Measurements from ENCODE around the gene SPPL2B. TPM values are rescaled to one million over a fixed set of nuclear protein-coding genes. Genes with fewer than 3 reads are reported as not detected.
A peak's percentile ranks its signal among the peaks of the same experiment; 100 is the strongest.
"Not testable (repeated sequence)": the region's sequence is repeated elsewhere in the genome, so short reads cannot be mapped to it uniquely, and the experiment has no call there.

The SPPL2B gene, protein sequence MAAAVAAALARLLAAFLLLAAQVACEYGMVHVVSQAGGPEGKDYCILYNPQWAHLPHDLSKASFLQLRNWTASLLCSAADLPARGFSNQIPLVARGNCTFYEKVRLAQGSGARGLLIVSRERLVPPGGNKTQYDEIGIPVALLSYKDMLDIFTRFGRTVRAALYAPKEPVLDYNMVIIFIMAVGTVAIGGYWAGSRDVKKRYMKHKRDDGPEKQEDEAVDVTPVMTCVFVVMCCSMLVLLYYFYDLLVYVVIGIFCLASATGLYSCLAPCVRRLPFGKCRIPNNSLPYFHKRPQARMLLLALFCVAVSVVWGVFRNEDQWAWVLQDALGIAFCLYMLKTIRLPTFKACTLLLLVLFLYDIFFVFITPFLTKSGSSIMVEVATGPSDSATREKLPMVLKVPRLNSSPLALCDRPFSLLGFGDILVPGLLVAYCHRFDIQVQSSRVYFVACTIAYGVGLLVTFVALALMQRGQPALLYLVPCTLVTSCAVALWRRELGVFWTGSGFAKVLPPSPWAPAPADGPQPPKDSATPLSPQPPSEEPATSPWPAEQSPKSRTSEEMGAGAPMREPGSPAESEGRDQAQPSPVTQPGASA
- 22.6 TPM for total RNA-seq

DNA sequence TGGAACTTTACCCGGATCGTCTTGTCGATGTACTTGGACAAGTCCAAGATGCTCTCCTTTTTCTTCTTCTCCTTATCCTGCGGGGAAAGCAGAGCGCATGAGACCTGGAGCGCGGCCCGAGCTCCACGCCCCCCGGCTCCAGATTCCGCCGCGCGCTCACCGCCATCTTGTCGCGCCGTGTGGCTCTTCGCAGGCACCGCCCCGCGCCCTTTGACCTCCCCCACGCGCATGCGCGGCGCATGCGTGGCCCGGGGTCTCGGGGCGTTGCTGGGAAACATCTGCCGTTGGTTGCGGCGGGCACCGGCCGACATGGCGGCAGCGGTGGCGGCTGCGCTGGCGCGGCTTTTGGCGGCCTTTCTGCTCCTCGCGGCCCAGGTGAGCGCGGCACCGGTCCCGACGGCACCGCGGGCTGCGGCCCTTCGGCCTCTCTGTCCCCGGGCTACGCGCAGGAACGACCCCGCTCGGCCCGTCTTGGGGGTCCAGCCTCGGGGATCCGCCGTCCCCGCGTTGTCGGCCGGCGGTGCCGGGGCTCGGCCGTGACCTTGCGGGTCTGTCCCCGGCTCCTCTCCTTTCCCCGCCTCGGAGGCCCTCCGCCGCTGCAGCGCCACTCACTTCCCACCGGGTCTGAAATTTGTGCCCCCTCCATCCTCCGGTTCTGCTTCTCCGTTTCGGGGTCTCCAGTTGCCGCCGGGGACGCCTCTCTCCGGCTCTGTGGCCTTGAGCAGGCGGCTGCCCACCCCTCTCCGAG is at the start of gene SPPL2B, which contains the start of gene LSM7:
Gene SPPL2B (plus strand): TSS at position 284 of the 748 bp plus-strand sequence. CDS start 26 bp downstream, at position 310.
Gene LSM7 (minus strand): TSS at position 186 of the 748 bp plus-strand sequence. CDS start 20 bp downstream, at position 166.
- peak; percentile 71 for DNase-seq

DNA sequence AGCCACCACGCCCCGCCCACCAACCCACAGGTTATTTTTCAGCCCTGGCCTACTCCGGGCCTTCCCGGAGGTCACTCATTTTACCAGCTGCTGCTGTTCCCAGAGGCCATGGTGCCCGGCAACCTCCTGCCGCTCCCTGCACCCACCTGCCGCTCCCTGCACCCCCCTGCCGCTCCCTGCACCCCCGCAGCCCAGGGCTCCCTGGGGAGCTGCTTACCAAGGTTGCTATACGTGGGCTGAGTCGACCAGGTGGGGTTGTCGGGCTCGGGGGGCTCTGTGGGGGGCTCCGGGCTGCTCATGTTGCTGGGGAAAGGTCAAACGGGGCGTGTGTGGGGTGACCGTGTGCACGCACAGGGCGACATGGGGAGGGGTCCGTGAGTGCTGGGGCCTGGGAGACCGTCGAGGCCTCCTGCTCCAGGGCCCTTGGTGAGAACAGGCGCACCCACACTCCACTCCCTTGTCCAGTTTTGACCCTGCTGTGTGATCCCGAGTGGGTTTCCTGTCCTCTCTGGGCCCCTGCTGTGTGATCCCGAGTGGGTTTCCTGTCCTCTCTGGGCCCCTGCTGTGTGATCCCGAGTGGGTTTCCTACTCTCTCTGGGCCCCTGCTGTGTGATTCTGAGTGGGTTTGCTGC is 47.7 kb upstream of the SPPL2B start:
- DNase-seq: no peak

DNA sequence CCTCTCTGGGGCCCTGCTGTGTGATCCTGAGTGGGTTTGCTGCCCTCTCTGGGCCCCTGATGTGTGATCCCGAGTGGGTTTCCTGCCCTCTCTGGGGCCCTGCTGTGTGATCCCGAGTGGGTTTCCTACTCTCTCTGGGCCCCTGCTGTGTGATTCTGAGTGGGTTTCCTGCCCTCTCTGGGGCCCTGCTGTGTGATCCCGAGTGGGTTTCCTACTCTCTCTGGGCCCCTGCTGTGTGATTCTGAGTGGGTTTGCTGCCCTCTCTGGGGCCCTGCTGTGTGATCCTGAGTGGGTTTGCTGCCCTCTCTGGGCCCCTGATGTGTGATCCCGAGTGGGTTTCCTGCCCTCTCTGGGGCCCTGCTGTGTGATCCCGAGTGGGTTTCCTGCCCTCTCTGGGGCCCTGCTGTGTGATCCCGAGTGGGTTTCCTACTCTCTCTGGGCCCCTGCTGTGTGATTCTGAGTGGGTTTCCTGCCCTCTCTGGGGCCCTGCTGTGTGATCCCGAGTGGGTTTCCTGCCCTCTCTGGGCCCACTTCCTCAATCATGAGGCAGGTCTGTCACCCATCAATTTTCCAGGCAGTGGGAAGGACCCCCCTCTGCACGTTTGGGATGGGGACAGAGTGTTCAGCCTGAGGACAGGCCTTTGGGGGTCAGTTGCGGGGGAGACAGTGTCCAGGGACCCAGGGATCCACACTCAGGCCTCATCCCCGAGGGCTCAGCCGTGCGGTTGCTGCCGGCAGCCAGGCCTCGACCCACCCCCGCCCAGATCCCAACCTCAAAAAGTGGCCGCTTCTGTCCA is 47.0 kb upstream of the SPPL2B start:
- not testable (repeated sequence) for DNase-seq

DNA sequence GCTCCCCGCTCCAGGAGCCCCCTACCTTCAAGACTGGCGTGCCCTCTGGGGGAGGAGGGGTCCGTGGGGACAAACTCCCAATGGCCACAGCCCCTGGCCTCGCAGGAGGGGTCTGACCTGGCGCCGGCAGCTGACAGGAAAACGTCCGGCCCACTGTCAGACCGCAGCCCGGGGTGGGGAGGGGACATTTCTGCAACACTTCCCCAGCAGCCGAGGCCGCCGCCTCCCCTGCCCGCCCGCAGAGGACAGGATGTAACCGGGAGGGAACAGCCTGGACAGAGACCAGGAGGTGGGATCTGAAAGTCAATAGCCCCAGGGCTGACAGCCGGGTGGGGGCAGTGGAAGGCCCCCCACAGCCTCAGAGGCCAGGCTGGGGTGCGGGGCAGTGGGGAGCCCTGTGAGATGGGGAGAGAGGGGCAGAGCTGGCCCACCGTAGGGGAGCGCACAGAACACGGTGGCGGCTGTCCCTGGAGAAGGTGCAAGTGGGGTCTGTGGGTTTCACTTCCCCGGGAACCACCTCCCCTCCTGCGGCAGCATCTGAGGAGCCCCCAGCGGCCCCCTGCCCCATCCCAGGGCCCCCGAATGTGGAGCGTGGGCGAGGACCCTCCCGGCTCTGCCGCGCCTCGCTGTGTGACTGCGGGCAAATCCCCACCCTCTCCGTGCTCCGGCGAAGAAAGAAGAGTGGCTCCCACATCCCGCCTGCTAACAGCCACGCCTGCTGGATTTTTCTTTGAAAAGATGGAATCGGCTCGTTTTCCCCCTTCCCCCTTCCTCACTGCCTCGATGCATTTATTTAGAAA is 46.2 kb upstream of the SPPL2B start, which contains the start of gene PEAK3:
Gene PEAK3 (minus strand): TSS at position 114 of the 800 bp plus-strand sequence. CDS start 1,244 bp downstream, outside the sequence.
- DNase-seq: no peak

DNA sequence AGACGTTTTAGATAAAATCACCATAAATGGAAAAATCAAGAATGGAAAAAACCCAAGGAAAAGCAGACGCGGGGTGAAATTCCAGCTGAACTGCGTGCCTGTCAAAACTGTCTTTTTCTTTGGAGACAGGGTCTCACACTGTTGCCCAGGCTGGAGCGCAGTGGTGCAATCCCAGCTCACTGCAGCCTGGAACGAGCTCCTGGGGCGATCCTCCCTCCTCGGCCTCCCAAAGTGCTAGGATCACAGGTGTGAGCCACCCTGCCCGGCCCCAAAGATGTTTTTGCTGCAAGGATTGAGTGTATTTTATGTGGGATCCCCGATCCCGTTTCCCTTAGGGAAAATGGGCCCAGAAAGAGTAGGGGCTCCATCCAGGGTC is 45.6 kb upstream of the SPPL2B start:
- no peak for DNase-seq

DNA sequence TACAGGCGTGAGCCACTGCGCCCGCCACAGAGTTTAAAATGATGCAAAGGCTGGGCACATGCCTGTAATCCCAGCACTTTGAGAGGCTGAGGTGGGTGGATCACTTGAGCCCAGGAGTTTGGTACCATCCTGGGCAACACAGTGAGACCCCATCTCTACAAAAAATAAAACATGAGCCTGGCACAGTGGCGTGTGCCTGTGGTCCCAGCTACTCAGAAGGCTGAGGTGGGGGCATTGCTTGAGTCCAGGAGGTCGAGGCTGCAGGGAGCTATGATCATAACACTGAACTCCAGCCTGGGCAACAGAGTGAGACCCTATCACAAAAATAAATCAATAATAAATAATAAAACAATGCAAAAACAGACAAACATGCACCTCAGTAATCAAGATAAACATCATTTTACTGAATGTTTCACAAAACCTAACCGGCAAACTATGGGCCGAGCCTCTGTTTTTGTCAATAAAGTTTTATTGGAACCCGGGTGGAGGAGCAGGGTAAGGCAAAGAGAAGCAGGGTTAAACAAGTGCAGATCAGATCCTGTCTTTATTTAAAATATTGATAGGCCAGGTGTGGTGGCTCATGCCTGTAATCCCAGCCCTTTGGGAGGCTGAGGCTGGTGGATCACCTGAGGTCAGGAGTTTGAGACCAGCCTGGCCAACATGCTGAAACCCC is 44.5 kb upstream of the SPPL2B start:
- DNase-seq: no peak

DNA sequence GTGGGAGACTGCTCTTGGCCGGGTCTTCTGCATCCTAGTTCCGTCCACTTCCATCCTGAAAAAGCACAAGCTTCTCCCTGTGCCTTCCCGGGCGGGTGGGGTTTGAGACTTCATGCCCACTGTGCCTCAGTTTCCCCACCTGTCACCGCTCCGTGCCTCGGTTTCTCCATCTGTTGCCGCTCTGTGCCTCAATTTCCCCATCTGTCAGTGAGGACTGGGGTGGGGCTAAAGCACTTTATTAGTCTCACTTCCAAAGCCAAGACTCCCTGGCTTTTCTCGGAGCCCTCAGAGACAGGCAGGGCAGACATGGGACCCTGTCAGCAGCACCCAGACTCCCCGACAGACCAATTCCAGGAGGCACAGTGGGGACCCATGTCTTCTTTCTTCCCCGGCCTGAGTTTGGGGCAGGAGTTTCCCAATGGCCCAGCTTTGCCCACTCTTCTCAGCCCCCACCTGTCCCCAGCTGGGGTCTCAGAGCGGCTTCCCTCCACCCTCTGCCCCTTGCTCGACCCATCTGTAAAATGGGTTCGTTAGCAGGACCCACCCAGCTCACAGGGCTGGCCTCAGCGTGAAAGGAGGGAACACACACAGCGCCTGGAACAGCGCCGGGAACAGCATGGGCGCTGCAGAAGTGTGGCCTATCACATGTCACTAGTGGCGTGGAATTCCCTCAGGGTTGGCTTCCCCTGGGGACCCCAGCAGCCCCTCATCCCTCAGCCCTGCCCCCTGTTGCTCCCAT is 41.9 kb upstream of the SPPL2B start:
- DNase-seq: no peak

DNA sequence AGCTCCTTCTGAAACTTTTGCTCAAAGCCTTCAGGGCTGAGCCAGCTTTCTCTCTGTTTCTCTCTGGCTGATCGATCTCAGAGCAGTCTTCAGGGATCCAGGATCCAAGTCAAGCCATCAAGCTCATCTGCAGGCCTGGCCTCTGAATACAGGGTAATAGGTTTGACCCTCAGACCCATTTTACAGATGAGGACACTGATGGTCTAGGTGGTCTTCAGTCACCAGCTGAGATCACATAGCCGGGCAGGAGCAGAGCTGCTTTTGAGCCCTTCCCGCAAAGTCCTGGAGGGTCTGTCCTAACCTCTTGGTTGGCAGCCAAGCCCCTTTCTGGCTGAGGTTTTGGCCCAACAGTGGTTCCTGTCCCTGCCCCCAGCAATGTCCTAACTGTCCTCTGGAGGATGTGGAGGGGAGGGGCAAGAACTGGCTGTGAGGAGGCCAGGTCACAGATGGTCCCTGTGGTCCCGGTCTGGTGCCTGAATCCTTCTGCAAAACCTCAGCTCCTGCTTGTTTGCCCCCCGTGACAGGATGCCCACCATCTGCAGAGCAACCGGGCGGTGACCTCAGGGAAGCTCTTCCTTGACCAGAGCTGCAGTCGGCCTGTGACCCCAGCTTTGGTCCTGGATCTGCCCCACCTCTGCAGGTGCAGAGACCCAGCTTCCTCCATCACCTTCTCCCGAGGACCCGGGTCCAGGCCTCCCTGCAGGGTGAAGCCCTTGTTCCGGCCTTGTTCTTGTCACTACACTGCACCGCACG is 40.7 kb upstream of the SPPL2B start:
- no peak for DNase-seq

DNA sequence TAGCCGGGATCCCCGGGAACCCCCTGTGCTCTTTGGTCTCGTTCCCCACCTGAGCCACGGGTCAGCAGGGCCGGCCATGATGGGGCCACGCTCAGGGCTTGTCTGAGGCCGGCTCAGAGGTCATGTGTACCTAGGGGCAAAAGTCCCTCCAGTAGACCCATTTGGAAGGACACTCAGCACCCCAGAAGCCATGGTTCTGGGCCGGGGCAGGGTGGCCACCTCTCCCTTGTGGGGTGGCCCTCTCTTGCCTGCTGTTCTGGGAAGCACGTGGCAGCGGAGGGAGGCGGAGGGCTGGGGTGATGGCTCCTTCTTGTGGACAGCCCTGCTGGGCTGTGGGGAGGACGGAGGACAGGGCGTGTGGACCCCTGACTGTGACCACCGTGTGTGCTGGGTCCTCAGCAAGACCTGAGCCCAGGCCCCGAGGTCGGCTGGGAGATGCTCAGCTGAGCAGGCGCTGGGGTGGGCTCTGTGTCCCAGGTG is 40.1 kb upstream of the SPPL2B start:
- no peak for DNase-seq

DNA sequence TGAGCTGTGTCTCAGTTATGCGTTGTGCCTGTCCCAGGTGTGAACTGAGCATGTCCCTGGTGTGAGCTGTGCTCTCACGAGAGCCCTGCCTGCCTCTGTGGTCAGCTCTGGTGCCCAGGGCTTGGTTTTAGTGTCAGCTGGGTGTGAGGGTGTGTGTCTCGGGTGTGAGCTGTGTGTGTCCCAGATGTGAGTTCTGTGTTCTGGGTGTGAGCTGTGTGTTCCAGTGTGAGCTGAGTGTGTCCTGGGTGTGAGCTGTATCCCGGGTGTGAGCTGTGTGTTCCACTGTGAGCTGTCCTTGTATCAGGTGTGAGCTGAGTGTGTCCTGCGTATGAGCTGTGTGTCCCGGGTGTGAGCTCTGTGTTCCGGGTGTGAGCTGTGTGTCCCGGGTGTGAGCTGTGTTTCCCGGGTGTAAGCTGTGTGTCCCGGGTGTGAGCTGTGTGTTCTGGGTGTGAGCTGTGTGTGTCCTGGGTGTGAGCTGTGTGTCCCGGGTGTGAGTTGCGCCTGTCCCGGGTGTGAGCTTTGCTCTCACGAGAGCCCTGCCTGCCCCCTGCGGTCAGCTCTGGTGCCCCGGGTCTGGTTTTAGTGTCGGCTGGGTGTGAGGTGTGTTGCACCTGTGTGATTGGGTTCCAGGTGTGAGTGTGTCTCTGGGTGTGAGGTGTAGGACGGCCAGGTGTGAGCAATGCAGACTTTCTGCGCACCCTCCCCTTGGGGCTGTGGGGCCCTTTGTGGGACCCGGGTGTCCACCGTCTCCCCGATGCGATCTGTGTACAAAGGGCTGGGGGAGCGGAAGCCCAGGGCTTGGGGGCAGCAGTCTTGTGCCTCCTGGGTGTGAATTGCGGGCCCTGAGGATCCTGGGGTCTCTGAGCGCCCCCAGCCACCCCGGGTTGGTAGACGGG is 39.4 kb upstream of the SPPL2B start:
- no peak for DNase-seq

DNA sequence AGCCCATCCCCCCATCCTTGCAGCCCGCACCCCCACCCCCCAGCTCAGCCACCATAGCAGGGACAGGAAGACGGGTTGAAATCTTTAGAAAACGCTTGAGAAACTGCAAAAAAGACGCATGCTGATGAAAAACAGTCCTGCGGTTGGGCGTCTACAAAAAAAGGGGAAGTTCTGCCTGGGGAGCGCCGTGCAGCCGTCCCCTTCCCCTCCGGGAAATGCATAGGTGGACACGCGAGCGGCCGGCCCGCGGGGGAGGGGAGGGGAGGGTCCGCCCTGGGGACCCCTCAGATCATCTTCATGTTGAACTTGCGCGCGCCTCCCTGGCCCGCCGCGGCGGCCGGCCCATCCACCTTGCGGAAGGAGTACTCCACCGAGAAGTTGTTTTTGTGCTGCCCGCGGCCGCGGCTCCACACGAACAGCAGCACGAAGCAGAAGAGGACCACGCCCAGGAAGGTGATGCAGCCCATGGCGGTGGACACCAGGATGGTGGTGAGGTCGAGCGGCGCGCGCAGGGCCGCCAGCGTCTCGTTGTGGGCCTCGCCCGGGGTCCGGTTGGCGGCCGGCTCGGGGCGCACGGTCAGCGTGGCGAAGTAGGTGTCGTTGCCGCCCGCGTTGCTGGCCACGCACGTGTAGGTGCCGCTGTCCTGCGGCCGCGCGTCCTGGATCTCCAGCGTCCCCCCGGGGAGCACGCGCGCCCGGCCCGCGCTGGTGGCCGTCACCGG is 38.6 kb upstream of the SPPL2B start:
- DNase-seq: no peak

DNA sequence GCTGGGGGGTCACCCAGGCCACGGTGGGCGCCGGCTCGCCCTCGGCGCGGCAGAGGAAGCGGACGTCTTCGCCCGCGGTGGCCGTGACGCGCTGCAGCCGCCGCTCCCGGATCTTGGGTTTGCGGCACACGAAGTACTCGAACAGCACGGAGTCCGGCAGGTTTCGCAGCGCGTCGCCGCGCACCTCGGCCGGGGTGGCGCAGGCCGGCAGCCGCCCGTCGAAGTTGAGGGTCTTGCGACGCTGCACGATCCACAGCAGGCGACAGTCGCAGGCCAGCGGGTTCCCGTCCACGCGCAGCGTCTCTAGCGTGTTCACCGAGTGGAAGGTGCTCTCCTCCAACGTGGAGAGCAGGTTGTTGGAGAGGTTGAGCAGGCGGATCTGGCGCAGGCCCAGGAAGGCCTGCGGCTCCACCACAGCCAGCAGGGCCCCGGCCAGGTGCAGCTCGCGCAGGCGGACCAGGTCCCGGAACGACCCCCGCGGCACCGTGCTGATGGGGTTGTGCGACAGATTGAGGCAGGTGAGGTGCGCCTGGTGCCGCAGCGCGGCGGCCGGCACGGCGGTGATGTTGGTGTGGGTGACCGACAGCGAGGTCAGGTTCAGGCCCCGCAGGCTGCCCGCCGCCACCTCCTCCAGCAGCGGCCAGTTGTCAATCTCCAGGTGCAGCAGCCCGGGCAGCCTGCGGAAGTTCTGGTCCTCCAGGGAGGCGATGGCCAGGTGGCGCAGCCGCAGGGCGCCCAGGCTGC is 37.9 kb upstream of the SPPL2B start:
- no peak for DNase-seq

DNA sequence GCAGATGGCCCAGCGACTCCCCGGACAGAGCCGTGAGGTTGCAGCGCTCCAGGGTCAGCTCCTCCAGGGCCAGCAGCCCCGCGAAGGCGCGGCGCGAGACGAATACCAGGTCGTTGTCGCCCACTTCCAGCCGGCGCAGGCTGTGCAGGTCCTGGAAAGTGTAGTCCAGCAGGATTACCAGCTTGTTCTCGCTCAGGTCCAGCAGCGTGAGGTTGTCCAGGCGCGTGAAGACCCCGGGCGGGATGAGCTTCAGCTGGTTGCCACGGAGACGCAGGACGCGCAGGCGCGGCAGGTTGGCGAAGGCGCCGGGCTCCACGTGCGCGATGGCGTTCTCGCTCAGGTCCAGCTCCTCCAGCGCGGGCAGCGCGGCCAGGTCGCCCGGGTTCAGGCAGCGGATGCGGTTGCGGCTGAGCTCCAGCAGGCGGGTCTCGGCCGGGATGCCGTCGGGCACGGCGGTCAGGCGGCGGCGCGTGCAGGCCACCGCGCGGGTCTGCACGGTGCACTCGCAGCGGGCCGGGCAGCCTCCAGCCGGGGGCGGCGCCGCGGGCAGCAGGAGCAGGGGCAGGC is 37.2 kb upstream of the SPPL2B start:
- no peak for DNase-seq

DNA sequence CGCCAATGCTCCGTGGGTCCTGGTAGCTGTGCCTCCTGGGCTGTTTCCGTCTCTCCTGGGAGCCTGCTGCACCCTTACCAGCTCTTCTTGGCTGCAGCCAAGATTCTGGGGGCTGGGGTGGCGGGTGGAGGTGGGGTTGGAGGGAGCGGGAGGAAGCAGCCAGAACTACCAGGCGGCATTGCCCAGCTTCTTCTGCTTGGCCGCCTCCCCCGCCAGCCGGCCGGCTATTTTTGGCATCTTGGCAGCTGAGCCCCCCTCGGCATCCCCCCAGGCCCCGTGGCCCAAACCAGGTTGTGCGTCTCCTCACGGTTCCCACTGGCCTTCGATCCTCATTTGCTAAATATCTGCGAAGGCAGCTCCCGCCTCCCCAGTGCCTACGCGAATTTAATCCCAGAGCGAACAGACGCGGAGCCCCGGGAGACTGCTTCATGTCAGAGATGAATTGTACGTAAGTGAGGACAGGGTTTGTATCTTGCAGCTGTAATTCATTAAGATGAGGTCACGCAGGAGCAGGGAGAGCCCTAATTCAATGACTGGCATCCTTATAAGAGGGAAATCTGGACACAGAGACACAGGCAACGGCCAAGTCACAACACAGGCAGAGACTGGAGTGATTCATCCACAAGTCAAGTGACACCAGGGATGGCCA is 33.7 kb upstream of the SPPL2B start:
- no peak for DNase-seq

DNA sequence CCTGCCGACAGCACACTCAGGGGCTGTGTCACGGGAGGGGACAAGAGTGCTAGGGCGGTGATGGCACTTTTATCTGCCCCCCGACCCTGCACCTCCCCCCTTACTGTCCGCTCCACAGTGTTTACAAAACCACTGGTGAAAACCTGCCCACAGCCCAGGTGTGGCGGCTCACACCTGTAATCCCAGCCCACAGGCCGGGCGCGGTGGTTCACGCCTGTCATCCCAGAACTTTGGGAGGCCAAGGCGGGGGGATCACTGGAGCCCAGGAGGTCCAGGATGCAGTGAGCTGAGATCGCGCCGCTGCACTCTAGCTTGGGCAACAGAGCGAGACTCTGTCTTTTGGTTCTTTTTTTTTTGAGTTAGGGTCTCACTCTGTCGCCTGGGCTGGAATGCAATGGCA is 32.3 kb upstream of the SPPL2B start:
- no peak for DNase-seq
